ENCODE results near the gene PIEZO1.

PIEZO1 gene

DNA sequence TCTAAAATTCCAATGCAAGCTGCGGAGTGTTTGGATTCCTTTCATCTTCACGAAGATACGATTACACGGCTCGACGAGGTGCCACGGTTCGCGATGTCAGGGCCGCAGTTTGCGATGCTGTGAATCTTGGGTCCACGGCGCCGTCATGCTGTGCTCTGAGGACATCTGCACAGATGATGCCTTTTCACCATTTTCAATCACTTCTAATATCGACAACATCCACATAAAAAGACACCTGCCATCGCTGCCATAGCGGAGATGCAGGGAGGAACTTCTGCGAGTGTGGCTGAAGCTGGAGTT is 33.5 kb upstream of the PIEZO1 start:
- H3K4me3 Mint-ChIP-seq, result no peak overlapping the region
- H3K27ac Mint-ChIP-seq, result no peak overlapping the region
- no peaks in the 10 kb centered on the region for H3K9me3 Mint-ChIP-seq
- TF ChIP-seq, protein P1, sequence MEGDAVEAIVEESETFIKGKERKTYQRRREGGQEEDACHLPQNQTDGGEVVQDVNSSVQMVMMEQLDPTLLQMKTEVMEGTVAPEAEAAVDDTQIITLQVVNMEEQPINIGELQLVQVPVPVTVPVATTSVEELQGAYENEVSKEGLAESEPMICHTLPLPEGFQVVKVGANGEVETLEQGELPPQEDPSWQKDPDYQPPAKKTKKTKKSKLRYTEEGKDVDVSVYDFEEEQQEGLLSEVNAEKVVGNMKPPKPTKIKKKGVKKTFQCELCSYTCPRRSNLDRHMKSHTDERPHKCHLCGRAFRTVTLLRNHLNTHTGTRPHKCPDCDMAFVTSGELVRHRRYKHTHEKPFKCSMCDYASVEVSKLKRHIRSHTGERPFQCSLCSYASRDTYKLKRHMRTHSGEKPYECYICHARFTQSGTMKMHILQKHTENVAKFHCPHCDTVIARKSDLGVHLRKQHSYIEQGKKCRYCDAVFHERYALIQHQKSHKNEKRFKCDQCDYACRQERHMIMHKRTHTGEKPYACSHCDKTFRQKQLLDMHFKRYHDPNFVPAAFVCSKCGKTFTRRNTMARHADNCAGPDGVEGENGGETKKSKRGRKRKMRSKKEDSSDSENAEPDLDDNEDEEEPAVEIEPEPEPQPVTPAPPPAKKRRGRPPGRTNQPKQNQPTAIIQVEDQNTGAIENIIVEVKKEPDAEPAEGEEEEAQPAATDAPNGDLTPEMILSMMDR (IDR thresholded peaks at IDR 0.05; ENCODE audit: unreplicated experiment in 3 of 3), result no peak
- no peaks in the 10 kb centered on the region for H3K27me3 Mint-ChIP-seq (ENCODE audit: low read depth)
- H3K4me1 Mint-ChIP-seq, result no peaks in the 10 kb centered on the region
- H3K36me3 Mint-ChIP-seq (ENCODE audit: low read depth), result peaks cover 5% of the 10 kb centered on the region

- no peak overlapping the region for H3K4me3 Mint-ChIP-seq
- H3K27ac Mint-ChIP-seq, result no peak overlapping the region
- no peaks in the 10 kb centered on the region for H3K4me1 Mint-ChIP-seq
- H3K36me3 Mint-ChIP-seq (ENCODE audit: low read depth), result peaks cover 3% of the 10 kb centered on the region
- no peaks in the 10 kb centered on the region for H3K9me3 Mint-ChIP-seq
- no peaks in the 10 kb centered on the region for H3K27me3 Mint-ChIP-seq (ENCODE audit: low read depth)
- TF ChIP-seq, protein P1 (IDR thresholded peaks at IDR 0.05; ENCODE audit: unreplicated experiment in 3 of 3), result no peak
Observed at GRCh38 chr16:88817785-88818574, 33.0 kb upstream of the PIEZO1 start.

- Mint-ChIP-seq H3K27ac (no peak overlapping the region), H3K36me3 (ENCODE audit: low read depth) (no peaks in the 10 kb centered on the region), H3K4me3 (no peak overlapping the region), H3K9me3 (no peaks in the 10 kb centered on the region), H3K27me3 (ENCODE audit: low read depth) (no peaks in the 10 kb centered on the region), H3K4me1 (no peaks in the 10 kb centered on the region)
- TF ChIP-seq, protein P1 (IDR thresholded peaks at IDR 0.05; ENCODE audit: unreplicated experiment in 3 of 3), result no peak
Observed at GRCh38 chr16:88816736-88817535, 31.9 kb upstream of the PIEZO1 start.

GRCh38 chr16:88815901-88816589 is 31.0 kb upstream of the PIEZO1 start:
- H3K27ac Mint-ChIP-seq, result no peak overlapping the region
- TF ChIP-seq, protein P1 (IDR thresholded peaks at IDR 0.05; ENCODE audit: unreplicated experiment in 3 of 3), result peak; percentile 68 to 72 (median 71)
- no peaks in the 10 kb centered on the region for H3K4me1 Mint-ChIP-seq
- H3K36me3 Mint-ChIP-seq (ENCODE audit: low read depth), result no peaks in the 10 kb centered on the region
- H3K4me3 Mint-ChIP-seq, result no peak overlapping the region
- H3K9me3 Mint-ChIP-seq, result no peaks in the 10 kb centered on the region
- H3K27me3 Mint-ChIP-seq (ENCODE audit: low read depth), result no peaks in the 10 kb centered on the region

- Mint-ChIP-seq H3K9me3 (no peaks in the 10 kb centered on the region), H3K27me3 (ENCODE audit: low read depth) (no peaks in the 10 kb centered on the region), H3K36me3 (ENCODE audit: low read depth) (no peaks in the 10 kb centered on the region), H3K27ac (no peak overlapping the region), H3K4me1 (no peaks in the 10 kb centered on the region), H3K4me3 (peak overlapping the region in 1 of 3 experiments; percentile 23)
- TF ChIP-seq, protein P1 (IDR thresholded peaks at IDR 0.05; ENCODE audit: unreplicated experiment in 3 of 3), result no peak
Observed at GRCh38 chr16:88815227-88815626, 30.2 kb upstream of the PIEZO1 start.

Data from nephron (organoid).